ENCODE data around the gene CAPZB.

The CAPZB gene

DNA sequence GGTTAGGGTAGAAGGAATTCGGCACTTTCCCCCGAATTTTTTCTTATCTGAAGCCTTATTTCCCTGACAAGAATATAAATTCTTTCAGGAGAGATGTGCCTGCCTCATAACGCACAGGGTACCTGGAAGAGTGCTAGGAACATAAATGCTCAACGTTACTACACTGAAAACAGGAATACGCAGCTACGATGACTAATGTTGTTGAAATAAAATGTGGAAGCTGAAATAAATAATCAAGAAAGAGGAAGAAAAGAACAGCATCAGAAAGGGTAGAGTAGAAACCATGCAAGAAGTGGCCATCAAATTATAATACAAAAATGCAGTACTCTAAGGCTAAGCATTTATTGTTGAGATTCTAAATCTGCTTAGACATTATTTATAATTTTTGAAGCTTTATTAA lies 139.3 kb downstream of the CAPZB start:
- no peak for DNase-seq (ENCODE audit: low spot score)

GRCh38 chr1:19345391-19345790 lies 139.9 kb downstream of the CAPZB start:
- DNase-seq (ENCODE audit: low spot score): no peak

- no peak for DNase-seq (ENCODE audit: low spot score)
These were observed 140.5 kb downstream of the CAPZB start for GRCh38 chr1:19344831-19345230.

DNA sequence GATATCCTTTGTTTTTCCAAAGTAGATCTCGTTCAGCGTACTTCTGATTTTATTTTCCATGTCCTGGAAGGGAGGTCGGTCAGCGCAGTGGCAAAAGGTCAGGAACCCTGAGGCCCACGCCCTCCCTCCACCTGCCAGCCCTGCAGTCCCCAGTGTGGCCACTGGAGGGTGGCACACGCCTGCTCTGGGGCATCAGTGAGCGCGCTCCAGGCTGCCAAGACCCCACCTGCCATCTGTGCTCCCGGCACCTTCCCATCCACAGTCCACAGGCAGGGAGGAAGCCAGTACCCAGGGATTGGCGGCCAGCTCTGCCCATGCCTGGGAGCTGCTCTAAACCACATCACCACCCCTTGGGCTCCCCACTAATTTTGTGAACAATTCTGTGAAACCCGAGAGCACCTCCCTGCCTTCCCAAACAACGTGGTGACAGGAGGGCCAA lies 140.9 kb downstream of the CAPZB start:
- peak; percentile 65 for DNase-seq (ENCODE audit: low spot score)

DNA sequence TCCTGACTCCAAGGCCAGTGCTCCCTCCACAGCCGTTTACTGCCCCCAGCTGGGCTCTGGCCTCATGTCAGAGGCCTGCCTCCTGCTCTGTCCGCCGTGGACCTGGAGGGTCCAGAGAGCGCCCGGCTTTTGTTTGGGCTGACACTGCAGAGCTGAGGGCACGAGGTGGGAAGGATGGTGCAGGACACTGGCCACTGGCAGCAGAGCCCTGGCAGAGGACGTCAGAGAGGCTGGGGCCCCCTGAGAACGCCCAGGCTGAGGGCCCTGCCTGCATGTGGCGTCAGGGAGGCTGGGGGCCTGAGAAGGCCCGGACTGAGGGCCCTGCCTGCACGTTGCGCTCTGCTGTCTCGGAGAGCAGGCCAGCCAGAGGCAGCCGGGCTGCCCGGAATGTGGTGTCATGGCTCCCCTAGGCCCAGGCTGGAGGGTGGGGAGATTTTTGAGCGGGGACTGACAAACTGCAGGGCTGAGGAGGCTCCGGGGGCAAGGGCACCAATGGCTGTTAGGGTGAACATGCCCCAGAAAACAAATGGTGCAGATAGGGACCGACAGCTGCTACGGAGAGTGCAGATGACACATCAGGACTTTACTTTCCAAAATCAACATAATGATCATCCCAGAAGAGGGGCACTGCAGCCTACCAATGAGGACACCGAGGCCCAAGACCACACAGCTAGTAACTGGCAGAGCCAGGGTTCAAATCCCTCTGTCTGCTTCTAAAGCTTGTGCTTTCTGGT lies 141.6 kb downstream of the CAPZB start:
- no peak for DNase-seq (ENCODE audit: low spot score)

GRCh38 chr1:19342894-19343616 lies 142.3 kb downstream of the CAPZB start:
- DNase-seq (ENCODE audit: low spot score): no peak

DNA sequence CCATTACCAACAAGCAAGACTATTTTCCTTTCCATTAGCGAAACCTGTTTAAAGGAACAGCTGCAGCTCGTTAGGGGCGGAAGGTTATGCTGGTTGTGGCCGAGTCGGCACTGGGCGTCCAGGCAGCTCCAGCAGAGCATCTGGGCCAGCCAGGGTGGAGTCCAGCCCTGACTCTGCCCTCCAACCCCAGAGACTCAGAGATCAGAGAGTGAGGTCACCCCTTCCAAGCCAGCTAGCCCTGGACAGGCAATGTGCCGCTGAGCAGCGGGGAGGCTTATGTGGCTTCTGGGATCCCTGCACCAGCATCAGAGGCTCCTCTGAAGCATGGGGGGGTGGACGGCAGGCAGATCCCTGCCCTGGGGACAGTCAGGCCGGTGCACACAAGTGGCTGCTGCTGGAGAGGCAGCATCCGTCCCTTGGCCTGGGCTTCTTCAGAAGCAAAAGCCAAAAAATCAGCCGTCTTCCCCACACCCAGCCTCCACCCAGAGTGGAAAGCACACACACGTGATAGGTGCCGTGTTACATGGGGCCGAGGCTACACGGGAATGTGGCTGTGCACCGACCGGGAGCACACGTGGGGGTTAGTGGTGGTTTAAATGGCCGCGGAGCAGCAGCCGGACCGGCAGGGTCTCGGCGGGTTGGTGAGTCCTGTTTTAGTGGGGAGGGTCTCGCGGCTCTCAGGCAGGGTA lies 143.1 kb downstream of the CAPZB start:
- DNase-seq (ENCODE audit: low spot score): no peak

DNA sequence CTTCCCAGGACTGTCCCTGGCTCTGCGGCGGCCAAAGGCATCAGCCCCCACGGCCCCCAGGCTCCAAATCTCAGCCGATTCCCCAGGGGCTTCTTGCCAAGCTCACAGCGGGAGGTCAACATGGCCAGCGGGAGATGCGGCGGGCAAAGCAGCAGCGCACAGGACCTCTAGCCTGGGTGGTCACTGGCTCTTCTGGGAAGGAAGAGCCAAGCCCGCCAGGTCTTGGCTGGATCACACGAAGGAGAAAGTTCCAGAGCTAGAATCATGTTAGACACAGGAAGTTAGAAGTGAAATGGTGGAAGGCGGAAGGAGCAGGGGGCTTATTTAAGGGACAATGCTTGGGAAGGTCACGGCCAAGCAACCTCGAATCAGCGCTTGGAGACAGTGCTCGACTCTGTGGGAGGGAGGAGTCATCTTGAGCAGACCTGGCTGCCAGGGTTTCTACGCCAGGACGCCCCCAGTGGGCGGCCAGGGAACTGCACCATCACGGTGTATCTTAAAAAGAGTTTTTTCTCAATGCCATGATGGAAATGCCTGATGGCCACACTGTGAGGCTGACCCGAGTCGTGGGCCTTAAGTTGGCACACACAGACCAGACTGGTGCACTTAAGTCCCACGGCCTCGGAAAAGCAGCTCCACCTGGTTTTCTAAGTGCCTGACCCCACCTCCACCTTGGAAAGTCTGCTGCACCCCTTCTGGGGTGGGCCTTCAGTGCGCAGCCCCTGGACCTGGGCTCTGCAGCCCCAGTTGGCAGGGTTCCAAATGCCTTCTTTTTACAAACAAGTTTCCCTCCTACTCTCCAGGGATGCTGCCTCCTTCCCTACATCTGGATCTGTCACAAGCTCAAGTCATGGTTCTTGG lies 143.9 kb downstream of the CAPZB start:
- peak; percentile 84 for DNase-seq (ENCODE audit: low spot score)

DNA sequence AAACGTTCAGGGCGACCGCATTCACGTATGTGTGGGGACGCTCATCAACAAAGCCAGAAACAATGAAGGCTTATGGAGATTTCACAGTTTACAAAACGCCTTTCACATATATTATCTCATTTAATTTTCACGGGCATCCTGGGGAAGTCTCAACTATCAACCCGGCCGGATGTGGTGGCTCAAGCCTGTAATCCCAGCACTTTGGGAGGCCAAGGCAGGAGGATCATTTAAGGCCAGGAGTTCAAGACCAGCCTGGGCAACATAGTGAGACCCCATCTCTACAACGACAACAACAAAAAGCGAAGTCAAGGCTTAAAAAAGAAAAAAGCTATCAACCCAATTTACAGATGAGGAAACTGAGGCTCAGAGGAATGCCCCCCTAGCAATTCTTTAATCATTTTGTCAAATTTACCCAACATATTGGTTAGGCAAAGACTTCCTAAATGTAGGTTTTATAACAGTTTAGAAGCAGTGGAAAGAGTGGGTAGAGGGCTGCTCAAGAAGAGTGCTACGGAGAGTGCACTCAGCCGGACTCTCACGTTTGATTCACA lies 144.9 kb downstream of the CAPZB start:
- no peak for DNase-seq (ENCODE audit: low spot score)

DNA sequence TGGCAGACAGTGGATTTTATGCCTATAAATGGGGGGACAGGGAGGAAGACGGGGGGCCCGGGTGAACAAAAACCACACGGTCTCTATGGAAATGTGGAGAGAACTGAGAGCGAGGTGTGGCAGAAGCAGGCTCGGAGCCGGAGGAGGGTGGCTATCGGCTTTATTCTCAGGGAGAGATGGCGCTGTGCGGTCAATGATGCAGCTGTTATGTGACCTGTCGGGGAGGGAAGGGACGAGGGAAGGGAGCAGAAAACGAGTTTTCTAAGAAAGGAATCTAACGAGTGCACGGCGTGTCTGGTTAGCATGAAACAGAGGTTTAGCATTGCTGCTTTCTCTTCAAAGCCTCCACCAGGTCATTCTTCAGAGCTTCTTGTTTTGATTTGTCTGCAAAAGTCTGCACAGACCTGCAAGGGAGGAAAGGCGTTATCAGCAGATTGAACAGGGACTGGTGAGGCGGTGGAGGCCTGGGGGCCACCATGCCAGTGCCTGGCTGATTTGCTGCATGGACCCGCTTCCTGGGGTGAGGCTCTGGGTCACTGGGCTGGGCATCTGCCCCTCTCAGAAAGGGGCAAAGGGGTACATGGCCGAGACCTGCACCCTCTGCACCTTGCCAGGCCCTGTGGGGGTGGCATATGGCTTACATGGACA lies 146.0 kb downstream of the CAPZB start:
- no peak for DNase-seq (ENCODE audit: low spot score)

GRCh38 chr1:19338323-19338762 lies 147.0 kb downstream of the CAPZB start:
- no peak for DNase-seq (ENCODE audit: low spot score)

- no peak for DNase-seq (ENCODE audit: low spot score)
These were observed 148.1 kb downstream of the CAPZB start for GRCh38 chr1:19337289-19337688.

DNA sequence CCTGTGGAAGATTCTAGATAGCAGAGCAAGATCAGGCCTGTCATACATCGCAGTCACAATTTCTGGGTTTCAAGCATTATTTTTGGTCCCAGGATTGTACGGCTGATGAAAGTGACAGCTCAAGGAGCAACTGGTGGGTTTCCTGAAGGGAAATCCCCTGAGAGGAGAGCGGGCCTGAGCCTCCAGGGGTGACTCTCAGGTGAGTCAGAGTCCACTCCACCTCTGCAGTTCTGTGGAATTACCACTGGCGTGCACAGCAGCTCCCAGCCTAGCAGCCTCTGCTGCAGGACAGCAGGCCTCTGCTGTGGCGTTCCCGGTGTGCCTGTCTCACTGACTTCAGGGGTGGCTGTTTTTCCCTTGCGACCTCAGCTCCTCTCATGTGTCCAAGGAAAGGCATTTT lies 148.8 kb downstream of the CAPZB start:
- no peak for DNase-seq (ENCODE audit: low spot score)

GRCh38 chr1:19333587-19334354 lies 151.6 kb downstream of the CAPZB start:
- DNase-seq (ENCODE audit: low spot score): no peak

GRCh38 chr1:19332832-19333231 lies 152.5 kb downstream of the CAPZB start:
- no peak for DNase-seq (ENCODE audit: low spot score)

- DNase-seq (ENCODE audit: low spot score): no peak
These were observed 154.0 kb downstream of the CAPZB start for GRCh38 chr1:19331262-19331878.

DNA sequence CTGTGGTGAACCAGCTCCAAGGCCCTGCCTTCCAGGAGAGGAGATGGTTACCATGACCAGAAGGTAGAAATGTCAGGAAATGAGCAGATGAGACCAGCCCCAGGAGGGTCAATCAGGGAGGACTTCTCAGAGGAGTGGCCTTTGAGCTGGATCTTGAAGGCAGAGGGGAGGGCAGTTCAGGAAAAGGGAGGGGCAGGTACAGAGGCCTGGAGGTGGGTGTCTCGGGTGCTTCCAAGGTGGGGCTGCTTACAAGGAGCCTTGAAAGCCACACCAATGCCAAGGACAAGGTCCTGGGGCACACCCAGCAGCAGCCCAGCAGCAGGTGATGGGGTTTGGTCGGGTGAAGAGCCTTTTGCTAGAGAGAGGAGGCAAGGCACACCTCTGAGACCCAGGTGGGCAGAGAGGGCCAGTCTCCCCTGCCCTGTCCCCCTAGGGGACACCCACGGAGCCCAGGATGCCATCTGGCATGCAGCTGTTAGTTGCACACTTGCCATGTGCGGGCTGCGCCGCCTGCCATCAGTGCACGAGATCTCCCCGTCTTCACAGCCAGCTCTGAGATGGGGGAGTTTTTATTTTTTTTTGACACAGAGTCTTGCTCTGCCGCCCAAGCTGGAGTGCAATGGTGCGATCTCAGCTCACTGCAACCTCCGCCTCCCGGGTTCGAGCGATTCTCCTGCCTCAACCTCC lies 154.7 kb downstream of the CAPZB start:
- DNase-seq (ENCODE audit: low spot score): no peak

DNA sequence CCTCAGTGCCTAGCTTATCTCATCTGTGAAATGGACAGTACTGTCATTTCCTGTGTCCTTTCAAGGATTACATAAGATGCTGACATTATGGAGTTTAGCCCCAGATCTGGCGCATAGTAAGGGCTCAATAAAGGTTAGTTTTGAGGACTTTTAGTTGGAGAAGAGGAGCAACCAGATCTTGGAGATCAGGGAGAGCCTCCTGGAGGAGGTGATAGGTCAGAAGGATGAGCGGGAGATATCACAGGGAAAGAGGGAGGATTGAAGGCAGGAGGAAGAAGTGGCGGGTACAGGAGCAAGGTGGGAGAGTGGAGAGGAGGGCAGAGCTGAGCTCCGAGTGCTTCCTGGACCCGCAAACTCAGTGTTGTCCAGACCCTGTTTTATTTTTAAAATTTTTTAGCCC lies 155.7 kb downstream of the CAPZB start:
- no peak for DNase-seq (ENCODE audit: low spot score)

- DNase-seq (ENCODE audit: low spot score): no peak
These were observed 156.2 kb downstream of the CAPZB start for GRCh38 chr1:19329188-19329587.
